K562 (cell line): Measurements from ENCODE around the gene GPT2.

Experiments
- BRF2 ChIP-seq: IDR thresholded peaks from 3 replicates; pipeline ENCODE4 v1.6.1; 2011; ENCODE audit warnings: borderline replicate concordance, mild to moderate bottlenecking; ENCODE audit not compliant: insufficient read length, insufficient read depth
- CLOCK ChIP-seq: fragments of 250-450 bp; sonication (Bioruptor Pico); IDR thresholded peaks from 2 replicates; pipeline ENCODE4 v1.4.0; 2020; ENCODE audit warnings: mild to moderate bottlenecking, moderate library complexity, borderline replicate concordance
- CTCF ChIP-seq, 3 experiments: IDR thresholded peaks in 2 of 3; conservative IDR thresholded peaks in 1 of 3; 2 replicates each; pipeline ENCODE4 v1.5.1; 2011 to 2012; ENCODE audit warnings: low read length in 3 of 3, mild to moderate bottlenecking in 3 of 3, control low read depth in 2 of 3, improper control_type of control experiment in 1 of 3, inconsistent platforms in 1 of 3, low read depth in 1 of 3, mixed read lengths in 1 of 3, moderate library complexity in 1 of 3; ENCODE audit not compliant: insufficient read depth in 2 of 3
- EZH2 ChIP-seq: IDR thresholded peaks from 2 replicates; pipeline ENCODE4 v1.6.1; 2012; ENCODE audit warnings: low read depth, mild to moderate bottlenecking, inconsistent platforms, low read length, borderline replicate concordance
- NFATC3 ChIP-seq: fragments of 450-650 bp; IDR thresholded peaks from 2 replicates; pipeline ENCODE4 v1.6.1; 2017; ENCODE audit warnings: mild to moderate bottlenecking
- SMC3 ChIP-seq: conservative IDR thresholded peaks from 2 replicates; pipeline ENCODE4 v1.6.1; 2011; ENCODE audit warnings: low read depth, low read length, improper control_type of control experiment; ENCODE audit not compliant: insufficient read depth
- THAP7 ChIP-seq: fragments of 250-450 bp; sonication (Bioruptor Pico); IDR thresholded peaks from 2 replicates; pipeline ENCODE4 v1.5.0; 2021
- ZNF23 ChIP-seq: fragments of 250-450 bp; sonication (Bioruptor Pico); IDR thresholded peaks from 2 replicates; pipeline ENCODE4 v1.4.0; 2020; ENCODE audit warnings: mild to moderate bottlenecking

- TF ChIP-seq BRF2: no peak
- no peak for TF ChIP-seq SMC3
- no peak for TF ChIP-seq EZH2
- no peak for TF ChIP-seq ZNF23 (CRISPR knock-in tag)
- TF ChIP-seq CTCF (IDR thresholded peaks at IDR 0.05 in 2 of 3, conservative IDR thresholded peaks at IDR 0.05 in 1 of 3; ENCODE audit: insufficient read depth in 2 of 3, low read depth in 1 of 3, low read length in 3 of 3): no peak
- TF ChIP-seq THAP7 (CRISPR knock-in tag): no peak
- TF ChIP-seq NFATC3: no peak
- no peak for TF ChIP-seq CLOCK
Measured at GRCh38 chr16:46930861-46931260, 46.7 kb downstream of the GPT2 start.
